ENCODE data around the gene NFE2L3.

Gene NFE2L3, protein sequence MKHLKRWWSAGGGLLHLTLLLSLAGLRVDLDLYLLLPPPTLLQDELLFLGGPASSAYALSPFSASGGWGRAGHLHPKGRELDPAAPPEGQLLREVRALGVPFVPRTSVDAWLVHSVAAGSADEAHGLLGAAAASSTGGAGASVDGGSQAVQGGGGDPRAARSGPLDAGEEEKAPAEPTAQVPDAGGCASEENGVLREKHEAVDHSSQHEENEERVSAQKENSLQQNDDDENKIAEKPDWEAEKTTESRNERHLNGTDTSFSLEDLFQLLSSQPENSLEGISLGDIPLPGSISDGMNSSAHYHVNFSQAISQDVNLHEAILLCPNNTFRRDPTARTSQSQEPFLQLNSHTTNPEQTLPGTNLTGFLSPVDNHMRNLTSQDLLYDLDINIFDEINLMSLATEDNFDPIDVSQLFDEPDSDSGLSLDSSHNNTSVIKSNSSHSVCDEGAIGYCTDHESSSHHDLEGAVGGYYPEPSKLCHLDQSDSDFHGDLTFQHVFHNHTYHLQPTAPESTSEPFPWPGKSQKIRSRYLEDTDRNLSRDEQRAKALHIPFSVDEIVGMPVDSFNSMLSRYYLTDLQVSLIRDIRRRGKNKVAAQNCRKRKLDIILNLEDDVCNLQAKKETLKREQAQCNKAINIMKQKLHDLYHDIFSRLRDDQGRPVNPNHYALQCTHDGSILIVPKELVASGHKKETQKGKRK

DNA sequence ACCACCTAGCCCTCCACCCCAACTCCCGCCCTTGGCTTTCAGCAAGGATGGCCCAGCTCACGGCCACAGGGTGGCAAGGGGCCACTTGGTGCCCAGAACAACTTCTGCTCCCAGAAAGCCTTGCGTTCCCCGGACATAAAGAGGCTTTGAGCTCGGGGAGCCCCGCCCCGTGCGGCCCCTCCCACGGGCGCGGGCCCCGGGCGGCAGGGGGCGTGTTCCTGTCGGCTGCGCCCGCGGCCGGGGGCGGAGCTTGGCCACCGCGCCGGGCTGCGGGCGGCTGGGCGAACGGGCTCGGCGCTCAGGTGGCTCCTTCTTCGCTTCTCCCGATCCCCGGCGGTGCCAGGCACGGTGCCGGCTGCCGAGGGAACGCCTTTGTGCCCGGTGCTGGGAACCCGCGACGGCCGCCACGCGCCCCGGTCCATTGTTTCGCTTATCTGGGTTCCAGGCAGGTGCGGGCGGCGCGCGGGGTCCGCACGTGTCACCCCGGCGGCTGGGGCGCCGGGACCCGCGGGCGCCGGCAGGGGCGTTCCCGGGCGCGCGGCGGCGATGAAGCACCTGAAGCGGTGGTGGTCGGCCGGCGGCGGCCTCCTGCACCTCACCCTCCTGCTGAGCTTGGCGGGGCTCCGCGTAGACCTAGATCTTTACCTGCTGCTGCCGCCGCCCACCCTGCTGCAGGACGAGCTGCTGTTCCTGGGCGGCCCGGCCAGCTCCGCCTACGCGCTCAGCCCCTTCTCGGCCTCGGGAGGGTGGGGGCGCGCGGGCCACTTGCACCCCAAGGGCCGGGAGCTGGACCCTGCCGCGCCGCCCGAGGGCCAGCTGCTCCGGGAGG, at the start of gene NFE2L3:
NFE2L3 (plus strand) TSS at position 246 of the 829 bp plus-strand sequence; CDS start at position 547, 301 bp downstream.
- FAIRE-seq = no peak

DNA sequence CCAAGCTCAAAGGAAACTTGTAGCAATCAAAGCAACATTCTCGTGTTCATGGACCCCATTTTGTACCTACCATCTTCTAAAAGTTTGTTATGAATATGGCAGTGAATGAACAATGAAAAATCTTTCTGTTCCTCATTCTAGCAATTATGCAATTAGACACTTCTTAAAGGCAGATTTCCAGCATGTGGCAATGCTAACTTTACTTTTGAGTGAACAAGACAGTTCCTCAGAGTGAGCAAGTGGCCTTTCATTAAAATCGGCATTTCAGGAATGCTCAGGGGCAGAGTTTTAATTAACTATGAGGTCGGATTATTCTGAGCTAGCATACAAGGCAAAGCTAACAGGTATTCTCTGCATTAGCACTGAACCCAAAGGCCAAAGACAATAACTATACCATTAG, 48.4 kb upstream of the NFE2L3 start:
- peak; percentile 100 for FAIRE-seq

DNA sequence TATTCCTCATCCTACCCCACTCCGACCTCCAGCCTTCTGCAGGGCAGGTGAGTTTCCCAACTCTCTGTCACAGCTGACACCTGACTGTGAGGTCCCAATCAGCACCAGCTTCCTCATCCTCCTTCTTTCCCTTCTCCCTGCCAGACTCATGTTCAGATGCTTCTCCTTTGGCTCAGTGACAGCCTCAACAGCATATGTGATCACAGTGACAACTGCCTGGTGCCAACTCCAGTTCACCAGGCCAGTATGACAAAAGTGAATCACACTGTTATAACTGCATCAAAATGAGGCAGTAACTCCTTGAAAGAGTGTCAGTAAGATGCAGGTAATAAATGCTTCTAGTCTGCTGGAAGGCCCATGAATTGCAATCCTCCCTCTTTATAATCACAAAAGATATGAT, 46.8 kb upstream of the NFE2L3 start:
- no peak for FAIRE-seq

DNA sequence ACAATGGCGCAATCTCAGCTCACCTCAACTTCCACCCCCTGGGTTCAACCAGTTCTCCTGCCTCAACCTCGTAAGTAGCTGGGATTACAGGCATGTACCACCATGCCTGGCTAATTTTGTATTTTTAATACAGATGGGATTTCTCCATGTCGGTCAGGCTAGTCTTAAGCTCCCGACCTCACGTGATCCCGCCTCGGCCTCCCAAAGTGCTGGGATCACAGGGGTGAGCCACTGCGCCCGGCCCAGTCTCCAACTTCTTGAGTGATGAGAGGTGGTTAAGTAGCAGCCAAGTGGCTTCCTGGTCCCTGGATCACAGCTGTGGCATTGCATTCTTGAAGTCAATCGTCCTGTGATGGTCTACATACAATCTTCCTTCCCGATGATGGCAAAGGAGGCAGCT, 46.1 kb upstream of the NFE2L3 start:
- FAIRE-seq = no peak

DNA sequence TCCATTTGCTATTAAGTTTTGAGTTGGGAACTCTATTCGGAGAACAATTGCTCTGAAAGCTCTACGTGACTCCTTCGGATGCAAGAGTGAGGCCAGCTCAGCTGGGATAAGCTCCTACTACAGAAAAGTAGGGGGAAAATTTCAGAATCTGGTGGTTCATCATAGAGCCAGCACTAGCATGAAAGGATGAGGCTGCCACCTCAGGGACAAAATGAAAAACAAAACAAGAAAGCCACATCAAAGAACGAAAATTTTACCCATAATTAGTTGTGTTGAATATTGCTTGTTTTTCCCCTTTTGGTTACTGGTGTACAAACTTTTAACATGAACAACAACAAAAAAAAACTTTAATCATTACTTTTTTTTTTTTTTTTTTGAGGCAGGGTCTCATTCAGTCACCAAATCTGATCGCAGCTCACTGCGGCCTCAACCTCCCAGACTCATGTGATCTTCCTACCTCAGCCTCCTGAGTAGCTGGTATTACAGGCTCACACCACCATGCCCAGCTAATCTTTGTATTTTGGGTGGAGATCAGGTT, 39.7 kb upstream of the NFE2L3 start:
- FAIRE-seq = no peak

DNA sequence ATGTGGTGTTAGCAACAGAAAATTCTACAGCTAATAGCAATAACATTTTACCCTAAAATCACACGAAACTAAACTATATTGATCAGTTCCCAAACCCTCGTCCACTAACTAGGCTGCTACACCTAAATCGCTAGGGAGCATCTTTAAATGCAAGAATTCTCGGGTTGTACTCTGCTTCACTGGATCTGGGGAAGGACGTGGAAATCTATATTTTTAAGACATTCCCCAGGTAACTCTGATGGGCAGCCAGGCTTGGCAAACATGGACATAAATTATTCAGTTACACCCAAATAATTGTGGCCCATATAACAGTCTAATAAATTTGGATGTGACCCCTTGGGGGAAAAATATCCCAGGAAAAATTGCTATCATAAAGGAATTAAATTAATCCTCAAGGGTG, 36.3 kb upstream of the NFE2L3 start:
- FAIRE-seq = peak; percentile 88

DNA sequence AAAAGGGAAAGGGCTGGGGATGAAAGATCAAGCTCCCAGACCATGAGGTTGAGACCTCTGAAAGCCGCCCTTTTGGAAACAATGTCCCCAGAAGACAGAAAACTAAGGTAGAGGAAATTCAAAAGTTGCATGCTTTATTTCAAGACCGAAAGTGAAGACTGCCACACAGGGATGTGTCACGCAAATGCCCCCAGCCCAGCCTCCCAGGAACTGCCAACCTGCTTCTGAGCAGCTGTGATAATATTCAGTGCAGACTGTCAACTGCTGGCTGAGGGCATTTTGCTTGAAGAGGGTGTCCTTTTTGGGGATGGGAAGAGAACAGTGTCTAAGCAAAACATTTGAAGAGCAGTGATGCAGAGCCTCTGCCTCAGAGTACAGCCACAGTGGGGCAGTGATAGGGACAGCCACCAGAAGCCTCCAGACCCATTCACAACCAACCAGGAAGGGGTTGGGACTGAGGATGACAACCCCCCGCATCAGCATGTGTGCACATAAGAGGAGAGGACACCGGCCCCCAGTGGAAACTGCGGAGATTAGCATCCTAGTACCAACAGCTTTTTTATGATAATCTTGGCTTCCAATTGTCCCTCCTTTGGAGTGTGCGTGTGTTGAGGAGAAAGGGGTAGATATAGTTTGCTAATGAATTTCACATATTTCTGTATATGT, 34.7 kb upstream of the NFE2L3 start:
- no peak for FAIRE-seq

DNA sequence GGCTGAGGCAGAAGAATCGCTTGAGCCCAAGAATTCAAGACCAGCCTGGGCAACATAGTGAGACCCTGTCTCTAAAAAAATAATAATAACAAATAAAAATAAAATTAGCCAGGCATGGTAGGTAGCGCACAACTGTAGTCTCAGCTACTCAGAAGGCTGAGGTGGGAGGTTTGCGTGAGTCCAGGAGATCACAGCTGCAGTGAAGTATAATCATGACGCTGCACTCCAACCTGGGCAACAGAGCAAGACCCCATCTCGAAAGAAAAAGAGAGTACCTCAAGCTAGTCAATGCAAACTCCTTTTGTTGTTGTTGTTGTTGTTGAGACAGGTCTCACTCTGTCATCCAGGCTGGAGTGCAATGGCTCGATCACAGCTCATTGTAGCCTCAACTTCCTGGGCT, 34.0 kb upstream of the NFE2L3 start:
- FAIRE-seq = no peak

DNA sequence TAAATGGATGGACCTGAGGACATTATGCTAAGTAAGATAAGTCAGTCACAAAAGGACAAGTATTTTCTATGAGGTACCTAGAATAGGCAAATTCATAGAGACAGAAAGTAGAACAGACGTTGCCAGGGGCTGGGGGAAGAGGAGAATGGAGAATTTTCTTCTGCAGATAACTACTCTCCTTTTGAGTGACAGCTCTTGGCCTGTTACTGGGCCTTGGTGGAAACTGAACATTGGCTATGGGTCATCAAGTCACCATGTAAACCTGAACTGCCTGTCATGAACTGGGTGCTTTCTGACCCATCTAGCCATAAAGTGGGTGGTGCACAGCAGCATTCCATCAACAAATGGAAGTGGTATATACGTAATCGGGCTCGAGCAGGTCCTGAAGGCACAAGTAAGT, 29.3 kb upstream of the NFE2L3 start:
- no peak for FAIRE-seq

DNA sequence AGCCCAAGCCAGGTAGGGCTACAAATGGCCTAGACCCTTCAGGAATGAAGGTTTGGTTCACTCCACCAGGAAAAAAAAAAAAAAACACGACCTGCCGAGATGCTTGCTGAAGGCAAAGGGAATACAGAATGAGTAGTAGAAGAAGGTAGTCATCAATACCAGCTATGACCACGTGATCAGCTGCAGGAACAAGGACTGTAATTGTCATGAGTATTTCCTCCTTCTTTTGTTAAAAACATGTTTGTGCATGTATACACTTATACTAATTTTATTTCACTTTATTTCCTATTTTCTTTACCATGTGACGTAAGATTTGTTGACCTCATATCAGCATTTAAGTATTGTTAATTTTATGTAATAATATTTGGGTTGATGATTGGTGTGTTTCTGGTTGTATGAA, 27.2 kb upstream of the NFE2L3 start:
- peak; percentile 90 for FAIRE-seq

DNA sequence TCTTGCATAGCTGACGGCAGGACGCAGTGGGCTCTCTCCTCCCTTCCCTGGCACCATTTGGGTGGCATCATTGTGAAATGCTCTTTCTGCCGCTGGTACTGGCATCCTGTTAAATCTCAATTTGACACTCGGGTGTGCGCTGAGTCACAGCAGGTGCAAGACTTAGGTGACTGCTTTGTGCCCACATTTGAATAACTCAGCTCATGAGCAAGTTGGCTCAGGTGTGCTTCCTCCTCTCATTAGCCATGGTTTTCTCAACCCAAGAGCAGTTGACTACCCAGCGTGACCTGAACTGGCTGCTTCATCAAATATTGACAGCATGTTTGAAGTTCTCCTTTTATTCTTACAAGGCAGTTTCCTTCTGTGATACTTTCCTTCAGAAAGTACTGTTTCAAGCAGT, 24.6 kb upstream of the NFE2L3 start:
- no peak for FAIRE-seq

DNA sequence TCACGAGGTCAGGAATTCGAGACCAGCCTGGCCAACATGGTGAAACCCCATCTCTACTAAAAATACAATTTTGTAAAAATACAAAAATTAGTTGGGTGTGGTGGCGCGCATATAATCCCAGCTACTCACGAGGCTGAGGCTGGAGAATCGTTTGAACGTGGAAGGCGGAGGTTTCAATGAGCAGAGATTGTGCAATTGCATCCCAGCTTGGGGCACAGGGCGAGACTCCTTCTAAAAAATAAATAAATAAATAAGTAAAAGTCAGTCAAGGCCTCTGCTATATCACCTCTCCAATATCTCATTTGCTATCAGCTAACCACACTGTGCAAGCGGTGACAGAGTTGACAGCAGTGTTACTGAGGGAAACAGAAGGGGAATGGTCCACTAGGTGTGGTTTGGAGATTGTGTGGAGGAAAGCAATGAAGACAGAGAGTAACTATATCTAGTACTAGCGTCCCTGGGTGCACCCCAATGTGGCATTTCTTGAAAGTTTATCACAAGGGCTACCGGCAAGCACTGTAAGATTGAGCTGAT, 20.9 kb upstream of the NFE2L3 start:
- FAIRE-seq = no peak

DNA sequence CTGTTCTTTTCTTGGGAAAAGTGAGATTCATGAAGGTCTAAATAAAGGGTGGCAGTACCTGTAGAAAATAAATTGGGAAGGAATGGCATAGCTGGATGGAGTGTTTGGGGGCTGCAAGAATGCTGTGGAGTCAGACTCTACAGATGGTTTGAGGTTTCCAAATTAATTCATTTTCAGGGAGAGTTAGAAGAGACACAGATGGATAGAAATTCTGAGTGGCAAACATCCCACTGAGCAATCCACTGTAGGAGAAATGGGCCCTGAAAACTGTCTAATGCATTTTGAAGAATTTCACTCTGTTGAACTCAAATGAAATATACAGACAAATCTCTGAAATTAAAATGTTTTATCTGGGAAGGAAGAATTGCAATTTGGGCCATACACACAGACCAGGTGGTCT, 16.9 kb upstream of the NFE2L3 start:
- no peak for FAIRE-seq

DNA sequence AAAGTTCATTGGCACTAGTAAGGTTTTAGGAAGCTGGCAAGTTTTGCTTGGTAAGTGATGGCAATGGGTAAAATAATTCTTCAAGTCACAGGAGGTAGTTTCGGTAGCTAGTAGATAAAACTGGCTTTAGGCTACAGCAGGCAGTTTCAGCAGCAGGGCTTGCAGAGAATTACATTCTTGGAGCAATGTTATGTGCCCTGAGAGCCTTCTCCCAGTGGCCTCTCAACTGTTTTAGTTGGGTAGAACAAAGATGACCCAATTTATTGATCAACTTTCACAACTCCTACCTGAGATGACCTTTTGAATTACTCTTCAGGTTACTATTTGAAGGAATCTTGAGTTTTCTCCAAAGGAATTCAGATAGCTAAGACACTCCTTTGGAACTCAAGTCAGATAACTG, 16.4 kb upstream of the NFE2L3 start:
- FAIRE-seq = no peak

DNA sequence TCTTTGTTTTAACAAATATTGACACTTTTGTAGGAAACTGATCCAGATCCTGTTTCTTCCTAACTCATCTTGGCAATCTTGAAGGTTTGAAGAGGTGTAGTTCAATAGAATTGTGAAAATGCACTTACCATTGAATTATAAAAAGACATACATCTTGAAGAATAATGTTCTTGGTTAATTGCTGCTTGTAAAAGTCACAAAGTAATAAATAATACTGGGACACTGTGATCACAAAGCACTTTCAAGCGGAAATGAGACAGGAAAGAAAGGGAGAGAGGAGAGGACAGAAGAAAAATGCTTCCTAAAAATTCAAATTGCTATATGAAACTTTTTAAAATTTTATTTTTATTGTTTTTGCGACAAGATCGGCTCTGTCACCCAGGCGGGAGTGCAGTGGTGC, 15.2 kb upstream of the NFE2L3 start:
- no peak for FAIRE-seq

DNA sequence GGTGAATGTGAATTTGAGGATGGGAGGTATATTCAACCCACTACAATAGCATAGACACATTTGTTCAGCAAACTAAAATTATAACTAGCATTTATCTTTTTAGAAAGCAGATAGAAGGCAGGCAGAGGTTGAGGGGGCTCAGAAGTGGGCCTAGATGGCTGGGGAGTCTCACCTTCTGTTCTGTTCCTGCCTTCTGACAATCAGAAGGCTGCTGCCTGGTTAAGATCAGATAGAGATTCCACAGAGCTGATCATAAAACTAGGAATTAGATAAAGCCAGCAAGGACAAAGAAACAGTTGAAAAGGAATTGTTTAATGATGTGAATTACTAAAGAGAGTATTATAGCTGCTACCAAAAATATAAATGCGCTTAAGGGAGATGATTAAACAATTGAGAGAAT, 11.6 kb upstream of the NFE2L3 start:
- FAIRE-seq = no peak

DNA sequence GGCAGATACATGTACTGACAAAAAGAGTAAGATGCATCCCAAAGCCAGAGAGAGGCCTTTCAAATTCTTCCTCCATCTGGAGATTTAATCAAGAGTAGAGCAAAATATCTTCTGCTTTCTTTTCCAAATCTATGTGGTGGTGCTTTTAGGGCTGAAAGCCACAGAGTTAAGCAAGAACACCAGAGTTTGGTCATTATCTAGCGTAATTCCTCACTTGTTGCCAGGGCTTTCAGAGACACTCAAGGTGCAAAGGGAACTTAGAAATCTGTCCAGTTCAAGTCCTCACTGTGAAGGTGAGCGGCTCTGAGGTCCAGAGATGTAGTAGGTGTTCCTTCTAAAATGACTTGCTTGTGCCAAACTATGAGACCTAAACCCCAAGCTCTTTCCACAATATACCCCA, 10.9 kb upstream of the NFE2L3 start:
- FAIRE-seq = no peak

DNA sequence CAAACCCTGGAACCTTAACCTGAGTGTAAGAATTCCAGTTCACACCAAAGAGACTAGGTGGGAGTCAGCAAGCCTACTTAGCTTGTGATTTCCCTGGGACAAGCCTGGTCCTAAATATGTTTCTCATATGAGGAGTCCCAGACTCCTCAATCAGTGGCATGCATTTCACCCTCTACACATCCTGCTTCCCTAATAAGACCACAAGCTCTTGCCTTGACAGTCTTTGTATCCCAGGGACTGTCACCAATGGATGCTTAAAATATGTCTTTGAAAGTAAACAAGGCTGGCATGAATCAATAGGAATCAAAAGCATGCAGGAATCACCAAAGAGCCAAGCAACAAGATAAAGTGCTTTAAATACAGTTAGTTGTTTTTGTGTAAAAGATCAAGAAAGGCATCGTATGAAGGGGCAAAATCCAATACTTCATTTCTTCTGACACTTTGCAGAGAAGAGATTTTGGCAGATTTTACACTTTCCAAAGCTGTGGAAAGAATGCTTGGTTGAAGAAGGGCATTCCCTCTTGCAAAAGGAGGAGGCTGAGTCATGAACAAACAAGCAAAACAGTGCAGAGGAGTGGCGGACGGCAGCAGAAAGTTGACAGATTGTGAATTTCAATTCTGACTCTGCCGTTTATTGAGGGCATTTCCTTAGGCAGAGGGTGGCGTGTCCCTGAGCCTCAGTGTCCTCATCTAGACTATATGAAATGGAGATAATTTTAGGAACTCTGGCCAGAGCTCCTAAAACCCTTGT, 8.5 kb upstream of the NFE2L3 start:
- no peak for FAIRE-seq

DNA sequence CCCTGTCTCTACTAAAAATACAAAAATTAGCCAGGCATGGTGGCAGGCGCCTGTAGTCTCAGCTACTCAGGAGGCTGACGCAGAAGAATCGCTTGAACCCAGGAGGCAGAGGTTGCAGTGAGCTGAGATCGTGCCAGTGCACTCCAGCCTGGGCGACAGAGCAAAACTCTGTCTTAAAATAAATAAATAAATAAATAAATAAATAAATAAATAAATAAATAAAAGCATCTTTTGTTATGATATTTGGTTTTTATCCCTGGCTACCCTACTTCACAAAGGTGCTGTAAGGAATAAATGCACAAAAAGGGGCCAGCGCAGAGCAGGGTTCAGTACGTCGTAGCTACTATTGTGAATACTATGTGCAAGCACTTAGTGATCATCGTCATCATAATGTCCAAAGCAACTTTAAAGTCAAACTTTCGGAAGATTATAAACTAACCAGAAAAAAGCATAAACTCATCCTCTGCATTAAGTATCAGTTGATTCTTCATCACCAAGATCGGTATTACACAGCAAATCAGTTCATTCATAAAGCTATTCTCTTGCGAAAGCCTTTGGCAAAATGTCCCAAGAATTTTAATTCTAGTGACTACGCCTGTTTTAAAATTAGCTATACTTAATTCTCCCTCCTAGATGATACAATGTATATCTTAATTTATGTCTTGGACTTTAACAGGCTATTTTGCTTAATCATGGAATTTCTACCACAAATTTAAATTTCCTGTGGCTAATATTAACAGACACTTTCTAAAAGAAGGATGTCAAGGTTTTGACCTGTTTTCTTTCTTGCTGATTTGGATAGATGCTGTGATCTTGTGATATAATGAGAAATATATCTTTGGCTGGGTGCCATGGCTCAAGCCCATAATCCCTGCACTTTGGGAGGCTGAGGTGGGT, 7.6 kb upstream of the NFE2L3 start:
- FAIRE-seq = no peak

DNA sequence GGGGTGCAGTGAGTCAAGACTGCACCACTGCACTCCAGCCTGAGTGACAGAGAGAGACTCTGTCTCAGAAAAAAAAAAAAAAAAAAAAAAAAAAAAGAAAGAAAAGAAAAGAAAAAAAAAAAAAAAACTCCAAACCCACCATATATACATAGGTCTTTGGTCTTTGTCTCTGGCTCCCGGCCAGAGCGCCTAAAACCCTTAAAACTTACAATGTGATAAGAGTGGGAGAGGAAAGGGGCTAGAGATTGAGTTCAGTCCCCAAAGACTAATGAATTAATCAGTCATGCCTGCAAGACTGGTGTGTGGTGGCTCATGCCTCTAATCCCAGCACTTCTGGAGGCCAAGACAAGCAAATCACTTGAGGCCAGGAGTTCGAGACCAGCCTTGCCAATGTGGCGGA, 6.8 kb upstream of the NFE2L3 start:
- FAIRE-seq = no peak

DNA sequence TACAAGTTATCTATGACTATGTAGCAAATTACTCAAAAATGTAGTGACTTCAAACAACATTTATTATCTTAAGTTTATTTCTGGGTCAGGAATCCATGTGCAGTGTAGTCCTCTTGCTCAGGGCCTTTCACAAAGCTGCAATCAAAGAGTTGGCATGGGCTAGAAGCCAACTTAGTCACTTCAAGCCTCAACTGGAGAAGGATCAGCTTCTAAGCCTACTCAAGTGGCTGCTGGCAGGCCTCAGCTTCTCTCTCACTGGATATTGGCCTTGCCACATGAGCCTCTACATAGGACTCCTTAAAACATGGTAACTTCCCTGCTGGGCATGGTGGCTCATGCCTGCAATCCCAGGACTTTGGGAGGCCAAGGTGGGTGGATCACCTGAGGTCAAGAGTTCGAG, 5.0 kb upstream of the NFE2L3 start:
- FAIRE-seq = no peak

All from G401.6 (cell line).